ENCODE measurements around the gene SKAP2.

GRCh38 chr7:26743205-26743604 is 121.2 kb downstream of the SKAP2 start:
- TF ChIP-seq CTCF (IDR thresholded peaks at IDR 0.05) (no peak), POLR2A (IDR thresholded peaks at IDR 0.05) (no peak)
